Umbilical cord (tissue), 2 donors: Measurements from ENCODE around the gene P2RY8. TPM values are rescaled to one million over a fixed set of nuclear protein-coding genes. Genes with fewer than 3 reads are reported as not detected.
"Not testable (repeated sequence)": the region's sequence is repeated elsewhere in the genome, so short reads cannot be mapped to it uniquely, and the experiment has no call there.

ENCODE experiments used
- DNase-seq: peaks from one replicate; pipeline ENCODE4 v3.0.0-alpha.2; 2015; ENCODE audit warnings: low spot score
- total RNA-seq: library from RNA; depleted of rRNA; stranded (reverse); fragments of >200 nt; gene quantifications from one replicate; pipeline ENCODE4 v1.2.3, GENCODE V29; 2014; ENCODE audit warnings: low replicate concordance; ENCODE audit not compliant: insufficient read depth

Gene P2RY8
- total RNA-seq, 1 donor from 2014 or later = 1.2 TPM

GRCh38 chrX:1446984-1447968 is 89.7 kb downstream of the P2RY8 start:
- not testable (repeated sequence) for DNase-seq

GRCh38 chrX:1444561-1445500 is 92.2 kb downstream of the P2RY8 start:
- DNase-seq = no peak

GRCh38 chrX:1443496-1444075 is 93.4 kb downstream of the P2RY8 start:
- no peak for DNase-seq

GRCh38 chrX:1442724-1443367 is 94.1 kb downstream of the P2RY8 start:
- DNase-seq = no peak

GRCh38 chrX:1442016-1442665 is 94.8 kb downstream of the P2RY8 start:
- DNase-seq = no peak

GRCh38 chrX:1440506-1440905 is 96.5 kb downstream of the P2RY8 start:
- DNase-seq = no peak

GRCh38 chrX:1435241-1435895 is 101.6 kb downstream of the P2RY8 start:
- no peak for DNase-seq

- DNase-seq = no peak
These were observed 102.1 kb downstream of the P2RY8 start for GRCh38 chrX:1434871-1435240.

- no peak for DNase-seq
These were observed 103.2 kb downstream of the P2RY8 start for GRCh38 chrX:1433646-1434357.

- DNase-seq = no peak
These were observed 106.5 kb downstream of the P2RY8 start for GRCh38 chrX:1430451-1430850.

- no peak for DNase-seq
These were observed 109.2 kb downstream of the P2RY8 start for GRCh38 chrX:1427756-1428155.

- not testable (repeated sequence) for DNase-seq
These were observed 110.7 kb downstream of the P2RY8 start for GRCh38 chrX:1426321-1426720.

GRCh38 chrX:1425381-1425780 is 111.6 kb downstream of the P2RY8 start:
- DNase-seq = no peak

- no peak for DNase-seq
These were observed 112.7 kb downstream of the P2RY8 start for GRCh38 chrX:1424147-1424851.

- DNase-seq = no peak
These were observed 113.8 kb downstream of the P2RY8 start for GRCh38 chrX:1423215-1423614.

GRCh38 chrX:1422135-1422465 is 114.9 kb downstream of the P2RY8 start:
- DNase-seq = no peak

GRCh38 chrX:1421433-1422134 is 115.4 kb downstream of the P2RY8 start:
- no peak for DNase-seq

- no peak for DNase-seq
These were observed 116.6 kb downstream of the P2RY8 start for GRCh38 chrX:1420371-1420770.
